Fibroblast of villous mesenchyme (primary cell): Measurements from ENCODE around the gene PXDC1. TPM values are rescaled to one million over a fixed set of nuclear protein-coding genes. Genes with fewer than 3 reads are reported as not detected.
A peak's percentile ranks its signal among the peaks of the same experiment; 100 is the strongest.

ENCODE experiments used
- DNase-seq: peaks from one replicate; pipeline ENCODE4 v3.0.0-alpha.2; 2010; ENCODE audit warnings: low read depth
- H3K4me3 ChIP-seq: 2 replicates; pipeline ENCODE4 v1.5.1; 2011; ENCODE audit warnings: low read depth, mild to moderate bottlenecking, low read length
- total RNA-seq: library from RNA; depleted of rRNA; stranded (reverse); fragments of >200 nt; gene quantifications from 2 replicates; pipeline ENCODE4 v1.2.3, GENCODE V29; 2012
- TF ChIP-seq, protein P1 (sequence below): IDR thresholded peaks from 2 replicates; pipeline ENCODE4 v1.5.1; 2012; ENCODE audit warnings: low read depth, mild to moderate bottlenecking, low read length; ENCODE audit not compliant: insufficient read depth

Gene PXDC1
- total RNA-seq, 1 donor: 92.4 TPM

DNA sequence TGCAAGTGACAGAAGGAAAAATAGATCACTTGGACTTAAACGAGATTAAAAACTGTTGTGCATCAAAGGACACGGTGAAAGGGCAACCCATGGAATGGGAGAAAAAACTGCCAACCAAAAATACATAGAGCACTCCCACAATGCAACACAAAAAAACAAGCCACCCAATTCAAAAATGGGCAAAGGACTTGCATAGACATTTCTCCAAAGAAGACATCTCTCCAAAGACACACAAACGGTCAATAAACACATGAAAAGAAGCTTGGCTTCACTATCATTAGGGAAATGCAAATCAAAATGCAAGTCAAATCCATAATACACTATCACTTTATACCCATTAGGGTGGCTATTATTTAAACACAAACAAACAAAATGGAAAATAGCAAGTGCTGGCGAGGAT is 45.0 kb downstream of the PXDC1 start:
- no peak for DNase-seq
- H3K4me3 ChIP-seq: no peak overlapping the region
- TF ChIP-seq, protein P1, sequence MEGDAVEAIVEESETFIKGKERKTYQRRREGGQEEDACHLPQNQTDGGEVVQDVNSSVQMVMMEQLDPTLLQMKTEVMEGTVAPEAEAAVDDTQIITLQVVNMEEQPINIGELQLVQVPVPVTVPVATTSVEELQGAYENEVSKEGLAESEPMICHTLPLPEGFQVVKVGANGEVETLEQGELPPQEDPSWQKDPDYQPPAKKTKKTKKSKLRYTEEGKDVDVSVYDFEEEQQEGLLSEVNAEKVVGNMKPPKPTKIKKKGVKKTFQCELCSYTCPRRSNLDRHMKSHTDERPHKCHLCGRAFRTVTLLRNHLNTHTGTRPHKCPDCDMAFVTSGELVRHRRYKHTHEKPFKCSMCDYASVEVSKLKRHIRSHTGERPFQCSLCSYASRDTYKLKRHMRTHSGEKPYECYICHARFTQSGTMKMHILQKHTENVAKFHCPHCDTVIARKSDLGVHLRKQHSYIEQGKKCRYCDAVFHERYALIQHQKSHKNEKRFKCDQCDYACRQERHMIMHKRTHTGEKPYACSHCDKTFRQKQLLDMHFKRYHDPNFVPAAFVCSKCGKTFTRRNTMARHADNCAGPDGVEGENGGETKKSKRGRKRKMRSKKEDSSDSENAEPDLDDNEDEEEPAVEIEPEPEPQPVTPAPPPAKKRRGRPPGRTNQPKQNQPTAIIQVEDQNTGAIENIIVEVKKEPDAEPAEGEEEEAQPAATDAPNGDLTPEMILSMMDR: no peak

DNA sequence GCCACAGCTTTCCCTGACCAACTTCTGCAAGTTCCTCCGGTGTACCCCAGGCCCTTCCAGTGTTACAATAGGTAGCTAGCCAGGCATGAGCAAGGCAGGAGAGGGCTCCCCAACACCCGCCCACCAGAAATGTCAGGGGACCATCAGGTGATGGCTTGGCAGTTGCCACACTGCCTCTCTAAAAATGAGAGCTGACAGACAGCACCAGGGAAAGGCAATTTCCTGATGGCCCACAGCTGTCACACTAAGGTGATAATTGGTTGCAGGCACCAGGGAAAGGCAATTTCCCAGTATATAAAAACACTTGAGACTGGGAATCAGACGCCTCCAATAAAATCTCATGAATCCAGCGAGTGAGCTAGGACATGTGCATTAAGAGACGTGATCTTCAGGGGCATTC is 49.9 kb downstream of the PXDC1 start:
- TF ChIP-seq, protein P1: no peak
- DNase-seq: no peak
- H3K4me3 ChIP-seq: no peak overlapping the region

DNA sequence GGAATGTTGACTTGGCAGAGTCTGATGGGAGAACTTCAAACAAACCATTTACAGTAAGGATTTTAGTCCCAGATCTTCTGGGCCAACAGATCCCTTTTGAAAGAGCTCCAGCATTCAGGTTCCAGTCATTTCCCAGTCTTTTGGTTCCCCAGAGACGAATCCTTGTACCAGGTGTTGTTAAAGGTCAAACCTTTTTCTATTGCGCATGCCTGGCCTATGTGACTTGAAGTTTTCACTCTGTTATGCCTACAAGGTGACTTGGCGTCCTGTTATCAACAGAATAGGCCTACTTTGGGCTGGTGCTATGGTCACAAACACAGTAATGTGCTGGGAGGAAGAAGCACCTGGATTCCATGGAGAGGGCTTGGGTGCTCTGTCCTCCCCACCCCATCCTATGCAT is 52.3 kb downstream of the PXDC1 start:
- TF ChIP-seq, protein P1: no peak
- H3K4me3 ChIP-seq: no peak overlapping the region
- no peak for DNase-seq

DNA sequence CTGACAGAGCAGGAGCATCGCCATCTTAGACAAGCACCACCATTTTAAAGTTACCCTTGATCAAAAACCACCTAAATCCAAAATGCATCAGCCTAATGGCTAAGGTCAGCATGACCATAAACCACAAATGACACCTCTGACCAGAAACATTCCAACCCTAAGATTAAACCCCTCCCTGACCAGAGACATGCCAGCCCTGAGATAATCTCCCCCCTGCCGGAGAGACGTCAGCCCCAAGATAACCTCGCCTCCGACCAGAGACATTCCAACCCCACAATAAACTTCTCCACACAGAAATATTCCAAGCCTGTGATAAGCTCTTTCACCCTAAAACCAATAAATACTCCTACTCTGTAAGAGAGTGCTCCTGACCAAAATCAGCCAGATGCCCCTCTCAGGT is 53.5 kb downstream of the PXDC1 start:
- TF ChIP-seq, protein P1: no peak
- peak; percentile 82 for DNase-seq
- no peak overlapping the region for H3K4me3 ChIP-seq

DNA sequence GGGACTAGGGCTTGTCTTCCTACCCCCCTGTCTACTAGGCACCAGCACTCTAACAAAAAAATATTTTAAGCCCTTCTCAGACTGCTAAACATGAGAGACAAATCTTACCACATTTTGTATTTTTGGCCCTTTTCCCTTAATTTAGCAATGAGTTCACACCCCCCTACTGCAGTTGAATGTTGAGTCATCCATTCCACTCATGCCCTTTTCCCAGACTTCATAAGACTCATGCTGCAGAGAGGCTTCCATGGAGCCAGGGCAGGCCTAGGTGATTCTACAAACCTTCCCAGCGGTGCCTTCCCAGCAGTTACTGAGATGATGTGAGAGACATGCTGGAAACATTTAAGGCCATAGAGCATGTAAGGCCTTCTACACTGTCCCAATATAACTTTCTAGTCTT is 53.9 kb downstream of the PXDC1 start:
- peak; percentile 88 for DNase-seq
- TF ChIP-seq, protein P1: no peak
- H3K4me3 ChIP-seq: no peak overlapping the region

DNA sequence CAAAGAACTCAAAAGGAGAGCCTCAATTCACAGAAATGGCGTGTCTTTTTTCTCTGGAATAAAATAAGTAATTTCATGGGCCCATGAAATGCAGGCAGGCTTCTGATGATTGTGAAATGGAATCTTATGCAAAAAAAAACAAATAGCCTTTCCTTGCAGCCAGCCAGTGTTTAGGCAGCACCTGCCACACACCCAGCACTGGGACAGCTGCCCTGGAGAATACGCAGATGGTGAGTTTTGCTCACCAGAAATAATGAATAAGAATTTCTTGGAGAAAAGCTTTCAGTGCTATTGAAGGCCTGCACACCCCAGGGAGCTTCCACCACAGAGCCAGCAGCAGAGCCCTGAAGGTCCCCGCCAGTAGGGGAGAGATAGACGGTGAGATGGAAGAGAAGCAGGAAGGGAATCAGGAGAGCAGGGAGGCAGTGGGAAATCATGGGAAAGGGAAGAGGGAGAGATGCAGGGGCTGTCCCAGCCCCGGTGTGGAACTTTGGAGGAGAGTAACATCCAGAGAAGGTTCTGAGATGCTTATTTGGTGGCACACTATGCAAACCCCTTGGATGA is 54.9 kb downstream of the PXDC1 start:
- TF ChIP-seq, protein P1: no peak
- DNase-seq: peak; percentile 8
- H3K4me3 ChIP-seq: no peak overlapping the region
